HG02642 (cell line): ENCODE results near the gene THAP4.
"Not testable (repeated sequence)": the region's sequence is repeated elsewhere in the genome, so short reads cannot be mapped to it uniquely, and the experiment has no call there.

Source experiments
- ATAC-seq: cut with Tn5 transposase; IDR thresholded peaks from one replicate; pipeline ENCODE4 v1.9.1; 2021; ENCODE audit warnings: mild to moderate bottlenecking; ENCODE audit not compliant: unreplicated experiment, poor library complexity

The THAP4 gene

DNA sequence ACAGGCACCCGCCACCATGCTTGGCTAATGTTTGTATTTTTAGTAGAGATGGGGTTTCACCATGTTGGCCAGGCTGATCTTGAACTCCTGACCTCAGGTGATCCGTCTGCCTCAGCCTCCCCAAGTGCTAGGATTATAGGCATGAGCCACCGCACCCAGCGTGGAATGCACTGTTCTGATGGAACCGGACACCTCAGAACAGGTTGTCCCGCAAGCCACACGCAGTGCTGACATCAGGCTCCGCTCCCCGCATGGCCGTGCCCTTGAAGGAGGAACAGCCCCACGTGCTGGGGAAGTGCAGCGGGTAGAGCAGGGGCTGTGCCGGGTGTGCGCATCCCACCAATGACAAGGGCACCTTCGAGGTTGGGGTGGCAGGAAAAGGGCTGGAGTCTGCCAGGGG is 69.7 kb downstream of the THAP4 start:
- ATAC-seq, result not testable (repeated sequence)

DNA sequence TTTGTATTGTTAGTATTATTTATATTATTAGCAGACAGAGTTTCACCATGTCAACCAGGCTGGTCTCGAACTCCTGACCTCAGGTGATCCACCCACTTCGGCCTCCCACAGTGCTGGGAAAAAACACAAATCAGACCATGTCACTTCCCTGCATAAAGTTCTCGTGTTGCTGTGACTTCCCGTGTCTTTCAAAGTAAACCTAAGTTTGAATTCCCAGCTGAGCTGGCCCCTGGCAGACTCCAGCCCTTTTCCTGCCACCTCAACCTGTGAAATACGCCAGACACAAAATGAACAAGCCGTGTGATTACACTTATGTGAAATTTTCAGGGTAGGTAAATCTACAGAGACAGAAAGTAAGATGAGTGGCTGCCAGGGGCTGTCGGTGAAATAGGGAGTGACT is 70.5 kb downstream of the THAP4 start:
- ATAC-seq, result no peak

DNA sequence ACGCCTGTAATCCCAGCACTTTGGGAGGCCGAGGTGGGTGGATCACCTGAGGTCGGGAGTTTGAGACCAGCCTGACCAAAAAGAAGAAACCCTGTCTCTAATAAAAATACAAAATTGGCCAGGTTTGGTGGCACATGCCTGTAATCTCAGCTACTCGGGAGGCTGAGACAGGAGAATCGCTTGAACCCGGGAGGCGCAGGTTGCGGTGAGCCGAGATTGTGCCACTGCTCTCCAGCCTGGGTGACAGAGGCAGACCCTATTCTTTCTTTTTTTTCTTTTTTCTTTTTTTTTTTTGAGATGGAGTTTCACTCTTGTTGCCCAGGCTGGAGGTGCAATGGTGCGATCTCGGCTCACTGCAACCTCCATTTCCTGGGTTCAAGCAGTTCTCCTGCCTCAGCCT is 70.9 kb downstream of the THAP4 start:
- not testable (repeated sequence) for ATAC-seq

DNA sequence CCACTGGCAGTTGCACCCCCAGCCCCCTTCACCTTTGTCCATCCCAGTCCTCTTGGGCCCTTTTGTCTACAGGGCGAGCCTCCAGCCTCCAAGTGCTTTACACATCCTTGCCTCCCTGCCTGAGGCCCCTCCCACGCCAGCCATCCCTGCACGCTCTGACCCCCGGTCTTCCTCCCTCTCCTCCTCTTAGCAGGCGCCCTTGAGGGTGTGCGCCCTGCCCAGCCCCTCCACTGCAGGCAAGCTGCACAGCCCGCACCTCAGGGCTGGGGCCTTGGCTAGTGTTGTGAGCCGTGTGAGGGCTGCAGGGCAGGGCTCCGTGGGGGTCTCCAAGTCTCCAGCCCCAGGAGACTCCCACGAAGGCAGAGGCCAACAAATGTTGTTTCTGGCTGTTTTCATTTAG is 71.5 kb downstream of the THAP4 start:
- no peak for ATAC-seq

DNA sequence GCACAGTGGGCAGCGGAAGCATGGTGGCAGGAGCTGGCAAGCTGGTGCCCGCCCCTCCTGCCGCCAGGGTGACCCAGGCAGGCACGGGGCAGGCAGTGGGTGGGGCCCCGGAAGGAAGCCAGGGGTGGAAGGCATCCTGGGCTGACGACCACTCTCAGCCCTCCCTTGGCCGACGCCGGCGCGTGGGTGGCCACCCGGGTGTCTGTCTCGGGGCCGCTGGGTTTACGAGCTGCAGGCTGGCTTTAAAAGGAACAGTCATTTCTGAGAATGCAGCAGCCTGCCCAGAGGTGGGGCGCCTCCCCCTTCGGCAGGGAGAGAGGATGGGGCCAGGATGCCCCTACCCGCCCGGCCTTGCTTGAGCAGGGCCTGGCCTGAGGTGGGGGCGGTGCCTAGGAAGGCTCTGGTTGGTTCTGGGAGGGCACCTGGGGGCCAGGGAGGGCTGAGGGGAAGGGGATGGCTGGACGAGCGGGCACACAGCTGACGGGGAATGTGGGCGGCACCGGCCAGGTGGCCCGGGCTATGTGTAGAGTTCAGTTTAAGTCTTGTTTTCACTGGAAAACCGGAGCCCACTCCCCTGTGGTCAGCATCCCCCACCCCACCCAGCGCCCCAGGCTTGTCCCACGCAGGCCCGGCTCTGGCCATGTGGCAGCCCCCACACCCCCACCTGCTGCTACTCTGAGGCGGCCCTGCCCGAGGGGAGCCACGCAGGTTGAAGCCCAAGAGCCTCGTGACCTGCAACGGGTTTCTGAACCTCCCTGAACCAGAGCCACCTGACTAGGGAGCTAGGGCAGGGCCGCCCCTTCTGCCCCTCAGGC is 72.2 kb downstream of the THAP4 start:
- no peak for ATAC-seq

GRCh38 chr2:241563981-241564595 is 72.9 kb downstream of the THAP4 start:
- no peak for ATAC-seq

DNA sequence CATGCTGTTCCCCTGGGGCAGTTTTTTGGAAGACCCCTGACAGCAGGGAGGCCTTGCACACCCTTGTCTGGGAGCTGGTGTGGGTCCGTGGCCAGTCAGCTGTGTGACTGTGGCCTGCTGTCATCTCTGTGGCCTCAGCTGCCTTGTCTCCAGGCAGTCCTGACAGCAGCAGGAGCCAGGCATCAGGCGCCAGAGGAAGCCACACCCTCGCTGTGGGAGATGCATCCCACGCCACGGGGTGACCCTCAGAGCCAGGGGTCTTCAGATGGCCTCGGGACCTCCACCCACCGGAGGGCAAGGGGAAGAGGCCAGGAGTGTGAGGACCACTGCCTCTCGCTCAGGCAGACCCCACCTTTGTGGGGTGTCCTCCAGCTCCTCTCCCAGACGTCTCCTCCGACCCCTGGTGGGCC is 73.4 kb downstream of the THAP4 start:
- no peak for ATAC-seq

DNA sequence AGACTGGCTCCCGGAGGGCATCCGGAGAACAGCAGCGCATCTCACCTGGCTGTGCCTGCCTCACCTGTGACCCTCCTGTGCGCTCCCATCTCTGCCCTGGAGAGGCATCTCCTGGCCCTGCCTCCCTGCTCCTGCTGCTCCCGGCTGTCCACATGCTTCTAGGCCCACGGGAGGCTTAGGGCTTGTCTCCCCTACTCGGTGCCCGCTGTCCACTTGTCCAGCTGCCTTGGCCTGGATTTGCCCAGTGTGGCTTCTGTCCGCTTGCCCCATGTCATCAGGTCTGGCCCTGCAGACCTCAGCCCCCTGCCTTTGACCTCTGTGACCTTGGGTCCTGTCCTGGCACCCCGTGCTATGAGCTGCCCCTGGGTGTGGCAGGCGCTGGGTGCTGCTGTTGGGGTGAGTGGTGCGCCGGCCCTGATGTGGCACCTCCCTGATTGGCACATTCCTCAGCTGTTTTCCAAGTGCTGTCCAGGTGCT is 73.9 kb downstream of the THAP4 start:
- ATAC-seq, result no peak

- no peak for ATAC-seq
Measured at GRCh38 chr2:241562269-241562891, 74.6 kb downstream of the THAP4 start.

- ATAC-seq, result no peak
Measured at GRCh38 chr2:241561832-241562231, 75.1 kb downstream of the THAP4 start.

- ATAC-seq, result no peak
Measured at GRCh38 chr2:241560883-241561474, 76.0 kb downstream of the THAP4 start.

DNA sequence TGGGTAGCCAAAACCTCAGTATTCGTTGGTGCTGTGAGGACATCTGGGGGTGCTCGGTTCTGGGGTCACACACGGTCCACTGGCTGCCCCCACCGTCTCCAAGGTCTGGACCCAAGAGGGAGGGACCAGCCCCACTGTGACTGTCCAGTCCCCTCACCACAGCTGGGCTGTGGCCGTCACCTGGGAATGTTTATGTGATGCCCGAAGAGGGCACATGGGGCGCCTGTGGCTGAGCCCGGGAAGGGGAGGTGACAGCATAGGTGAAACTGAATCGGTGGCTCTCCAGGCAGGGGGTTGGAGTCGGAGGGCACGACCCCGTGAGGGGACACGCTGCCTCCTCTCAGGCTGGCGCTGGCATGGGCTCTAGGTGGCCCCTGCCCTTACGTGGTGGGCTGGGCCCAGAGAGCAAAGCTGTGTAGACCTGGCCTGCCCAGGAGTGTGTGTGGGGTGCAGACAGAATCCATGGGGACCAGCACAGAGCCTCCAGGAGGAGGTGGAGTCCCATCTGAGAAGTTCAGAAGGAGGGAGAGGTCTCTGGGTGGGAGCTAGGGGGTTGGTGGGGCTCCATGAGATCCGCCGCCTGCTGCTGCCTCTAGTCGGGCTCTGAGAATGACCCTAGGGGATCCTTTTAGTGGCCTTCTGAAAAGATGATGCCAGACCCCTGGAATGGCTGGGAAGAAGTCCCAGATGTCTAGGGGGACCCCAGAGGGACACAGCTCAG is 76.6 kb downstream of the THAP4 start:
- no peak for ATAC-seq

DNA sequence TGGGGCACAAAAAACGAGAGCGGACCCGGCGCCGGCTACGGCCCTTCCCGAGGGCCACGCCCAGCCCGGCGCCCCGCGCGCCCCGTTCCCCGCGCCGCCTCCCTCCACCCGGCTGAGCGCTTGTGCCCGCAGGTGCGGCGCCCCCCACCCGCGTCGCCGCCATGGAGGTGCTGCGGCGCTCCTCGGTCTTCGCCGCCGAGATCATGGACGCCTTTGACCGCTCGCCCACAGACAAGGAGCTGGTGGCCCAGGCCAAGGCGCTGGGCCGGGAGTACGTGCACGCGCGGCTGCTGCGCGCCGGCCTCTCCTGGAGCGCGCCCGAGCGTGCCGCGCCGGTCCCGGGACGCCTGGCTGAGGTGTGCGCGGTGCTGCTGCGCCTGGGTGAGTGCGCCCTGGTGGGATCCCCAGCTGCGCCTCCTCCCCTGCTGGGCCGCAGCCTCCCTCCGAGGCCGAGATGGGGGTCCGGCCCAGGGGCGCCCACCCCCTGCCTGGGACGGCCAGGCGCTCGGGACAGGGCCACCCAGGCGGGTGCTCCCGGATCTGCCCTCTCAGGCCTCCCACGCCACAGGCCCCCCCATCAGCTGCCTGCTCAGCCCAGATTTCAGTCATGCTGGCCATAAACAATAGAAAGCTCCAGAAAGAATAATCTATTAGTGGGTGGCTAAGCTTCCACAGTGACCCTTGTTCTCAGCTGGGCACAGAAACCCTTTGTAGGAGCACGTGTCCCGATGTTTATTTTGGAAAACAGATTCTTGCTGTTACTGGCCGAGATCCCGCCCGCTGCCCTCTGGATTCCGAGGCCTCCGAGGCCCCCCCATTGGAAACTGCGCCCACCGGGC is 77.4 kb downstream of the THAP4 start:
- ATAC-seq, result no peak

GRCh38 chr2:241558532-241559322 is 78.2 kb downstream of the THAP4 start, which contains the start of gene BOK:
TSS of gene BOK (plus strand) at chr2:241558745. CDS start at chr2:241559484, 739 bp downstream.
- no peak for ATAC-seq

GRCh38 chr2:241556746-241557145 is 80.2 kb downstream of the THAP4 start:
- no peak for ATAC-seq

- no peak for ATAC-seq
Measured at GRCh38 chr2:241555711-241556110, 81.2 kb downstream of the THAP4 start.

- no peak for ATAC-seq
Measured at GRCh38 chr2:241554610-241555322, 82.2 kb downstream of the THAP4 start.

DNA sequence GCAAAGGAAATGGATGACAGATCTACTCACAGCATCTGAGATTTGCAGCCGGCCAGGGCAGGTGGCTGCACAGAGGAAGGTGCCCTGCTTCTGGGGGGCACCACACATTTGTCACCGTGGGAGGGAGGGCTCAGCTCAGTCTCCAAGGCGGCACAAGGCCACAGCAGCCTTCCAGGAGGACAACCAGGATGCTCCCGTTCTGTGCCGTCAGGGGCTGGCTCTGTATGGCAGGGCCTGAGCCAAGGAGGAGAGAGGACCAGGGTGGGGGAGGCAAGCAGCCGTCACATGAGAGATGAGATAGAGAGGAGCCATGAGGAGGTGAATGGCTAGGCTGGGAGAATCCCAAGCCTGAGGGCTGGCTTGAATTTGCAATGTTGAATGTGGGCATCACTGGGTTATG is 83.0 kb downstream of the THAP4 start:
- no peak for ATAC-seq
